ENCODE measurements around the gene COBLL1.

Gene COBLL1

GRCh38 chr2:164737612-164738081 is 104.0 kb downstream of the COBLL1 start:
- Histone ChIP-seq H3K9me3 (ENCODE audit: control insufficient read depth in 2 of 2, low read length in 2 of 2) (no peaks in the 10 kb centered on the region), H3K27ac (ENCODE audit: low read length) (no peak overlapping the region), H3K4me3 (ENCODE audit: low read length in 2 of 2) (peak overlapping the region; percentile 34 to 41), H3K36me3 (ENCODE audit: control insufficient read depth in 2 of 2, insufficient read depth in 2 of 2, low read length in 2 of 2) (no peaks in the 10 kb centered on the region), H3K27me3 (ENCODE audit: control insufficient read depth in 1 of 2, insufficient read depth in 2 of 2, low read length in 2 of 2) (no peaks in the 10 kb centered on the region), H3K4me1 (ENCODE audit: control insufficient read depth, insufficient read depth, low read length) (no peaks in the 10 kb centered on the region), H3K9ac (ENCODE audit: low read length in 2 of 2) (no peak overlapping the region)

- Histone ChIP-seq H3K4me3 (ENCODE audit: low read length in 2 of 2) (no peak overlapping the region), H3K36me3 (ENCODE audit: control insufficient read depth in 2 of 2, insufficient read depth in 2 of 2, low read length in 2 of 2) (no peaks in the 10 kb centered on the region), H3K27me3 (ENCODE audit: control insufficient read depth in 1 of 2, insufficient read depth in 2 of 2, low read length in 2 of 2) (no peaks in the 10 kb centered on the region), H3K9ac (ENCODE audit: low read length in 2 of 2) (no peak overlapping the region), H3K4me1 (ENCODE audit: control insufficient read depth, insufficient read depth, low read length) (no peaks in the 10 kb centered on the region), H3K9me3 (ENCODE audit: control insufficient read depth in 2 of 2, low read length in 2 of 2) (no peaks in the 10 kb centered on the region), H3K27ac (ENCODE audit: low read length) (no peak overlapping the region)
Measured at GRCh38 chr2:164735309-164735919, 106.2 kb downstream of the COBLL1 start.

- Histone ChIP-seq H3K27me3 (ENCODE audit: control insufficient read depth in 1 of 2, insufficient read depth in 2 of 2, low read length in 2 of 2) (no peaks in the 10 kb centered on the region), H3K36me3 (ENCODE audit: control insufficient read depth in 2 of 2, insufficient read depth in 2 of 2, low read length in 2 of 2) (no peaks in the 10 kb centered on the region), H3K4me3 (ENCODE audit: low read length in 2 of 2) (no peak overlapping the region), H3K4me1 (ENCODE audit: control insufficient read depth, insufficient read depth, low read length) (no peaks in the 10 kb centered on the region), H3K27ac (ENCODE audit: low read length) (no peak overlapping the region), H3K9ac (ENCODE audit: low read length in 2 of 2) (no peak overlapping the region), H3K9me3 (ENCODE audit: control insufficient read depth in 2 of 2, low read length in 2 of 2) (no peaks in the 10 kb centered on the region)
Measured at GRCh38 chr2:164734196-164734595, 107.4 kb downstream of the COBLL1 start.

GRCh38 chr2:164725542-164725941 is 116.1 kb downstream of the COBLL1 start:
- no peak overlapping the region for H3K4me3 ChIP-seq (ENCODE audit: low read length in 2 of 2)
- no peaks in the 10 kb centered on the region for H3K4me1 ChIP-seq (ENCODE audit: control insufficient read depth, insufficient read depth, low read length)
- H3K36me3 ChIP-seq (ENCODE audit: control insufficient read depth in 2 of 2, insufficient read depth in 2 of 2, low read length in 2 of 2), result no peaks in the 10 kb centered on the region

GRCh38 chr2:164722616-164723338 is 118.8 kb downstream of the COBLL1 start:
- H3K9me3 ChIP-seq (ENCODE audit: control insufficient read depth in 2 of 2, low read length in 2 of 2), result no peaks in the 10 kb centered on the region
- H3K27ac ChIP-seq (ENCODE audit: low read length), result no peak overlapping the region
- no peaks in the 10 kb centered on the region for H3K27me3 ChIP-seq (ENCODE audit: control insufficient read depth in 1 of 2, insufficient read depth in 2 of 2, low read length in 2 of 2)
- H3K36me3 ChIP-seq (ENCODE audit: control insufficient read depth in 2 of 2, insufficient read depth in 2 of 2, low read length in 2 of 2), result no peaks in the 10 kb centered on the region
- no peaks in the 10 kb centered on the region for H3K4me1 ChIP-seq (ENCODE audit: control insufficient read depth, insufficient read depth, low read length)
- H3K9ac ChIP-seq (ENCODE audit: low read length in 2 of 2), result no peak overlapping the region
- H3K4me3 ChIP-seq (ENCODE audit: low read length in 2 of 2), result no peak overlapping the region

More at GRCh38 chr2:164725542-164725941, 116.1 kb downstream of the COBLL1 start:
- H3K9me3 ChIP-seq (ENCODE audit: control insufficient read depth in 2 of 2, low read length in 2 of 2), result no peaks in the 10 kb centered on the region
- H3K9ac ChIP-seq (ENCODE audit: low read length in 2 of 2), result no peak overlapping the region
- H3K27ac ChIP-seq (ENCODE audit: low read length), result no peak overlapping the region
- H3K27me3 ChIP-seq (ENCODE audit: control insufficient read depth in 1 of 2, insufficient read depth in 2 of 2, low read length in 2 of 2), result no peaks in the 10 kb centered on the region

GRCh38 chr2:164721430-164721829 is 120.2 kb downstream of the COBLL1 start:
- H3K27me3 ChIP-seq (ENCODE audit: control insufficient read depth in 1 of 2, insufficient read depth in 2 of 2, low read length in 2 of 2), result no peaks in the 10 kb centered on the region
- H3K9ac ChIP-seq (ENCODE audit: low read length in 2 of 2), result no peak overlapping the region
- no peak overlapping the region for H3K4me3 ChIP-seq (ENCODE audit: low read length in 2 of 2)
- H3K36me3 ChIP-seq (ENCODE audit: control insufficient read depth in 2 of 2, insufficient read depth in 2 of 2, low read length in 2 of 2), result no peaks in the 10 kb centered on the region
- no peaks in the 10 kb centered on the region for H3K4me1 ChIP-seq (ENCODE audit: control insufficient read depth, insufficient read depth, low read length)
- H3K9me3 ChIP-seq (ENCODE audit: control insufficient read depth in 2 of 2, low read length in 2 of 2), result no peaks in the 10 kb centered on the region
- no peak overlapping the region for H3K27ac ChIP-seq (ENCODE audit: low read length)

- Histone ChIP-seq H3K9me3 (ENCODE audit: control insufficient read depth in 2 of 2, low read length in 2 of 2) (no peaks in the 10 kb centered on the region), H3K4me1 (ENCODE audit: control insufficient read depth, insufficient read depth, low read length) (no peaks in the 10 kb centered on the region), H3K27ac (ENCODE audit: low read length) (no peak overlapping the region)
Measured at GRCh38 chr2:164719996-164720941, 121.4 kb downstream of the COBLL1 start.

GRCh38 chr2:164717000-164717803 is 124.4 kb downstream of the COBLL1 start:
- H3K4me3 ChIP-seq (ENCODE audit: low read length in 2 of 2), result no peak overlapping the region
- no peaks in the 10 kb centered on the region for H3K9me3 ChIP-seq (ENCODE audit: control insufficient read depth in 2 of 2, low read length in 2 of 2)
- H3K27ac ChIP-seq (ENCODE audit: low read length), result no peak overlapping the region
- H3K36me3 ChIP-seq (ENCODE audit: control insufficient read depth in 2 of 2, insufficient read depth in 2 of 2, low read length in 2 of 2), result no peaks in the 10 kb centered on the region
- H3K27me3 ChIP-seq (ENCODE audit: control insufficient read depth in 1 of 2, insufficient read depth in 2 of 2, low read length in 2 of 2), result no peaks in the 10 kb centered on the region
- H3K9ac ChIP-seq (ENCODE audit: low read length in 2 of 2), result no peak overlapping the region
- no peaks in the 10 kb centered on the region for H3K4me1 ChIP-seq (ENCODE audit: control insufficient read depth, insufficient read depth, low read length)

More at GRCh38 chr2:164719996-164720941, 121.4 kb downstream of the COBLL1 start:
- Histone ChIP-seq H3K9ac (ENCODE audit: low read length in 2 of 2) (no peak overlapping the region), H3K36me3 (ENCODE audit: control insufficient read depth in 2 of 2, insufficient read depth in 2 of 2, low read length in 2 of 2) (no peaks in the 10 kb centered on the region), H3K4me3 (ENCODE audit: low read length in 2 of 2) (no peak overlapping the region), H3K27me3 (ENCODE audit: control insufficient read depth in 1 of 2, insufficient read depth in 2 of 2, low read length in 2 of 2) (no peaks in the 10 kb centered on the region)

- Histone ChIP-seq H3K27me3 (ENCODE audit: control insufficient read depth in 1 of 2, insufficient read depth in 2 of 2, low read length in 2 of 2) (no peaks in the 10 kb centered on the region), H3K36me3 (ENCODE audit: control insufficient read depth in 2 of 2, insufficient read depth in 2 of 2, low read length in 2 of 2) (no peaks in the 10 kb centered on the region), H3K27ac (ENCODE audit: low read length) (no peak overlapping the region), H3K9ac (ENCODE audit: low read length in 2 of 2) (no peak overlapping the region), H3K4me3 (ENCODE audit: low read length in 2 of 2) (no peak overlapping the region), H3K9me3 (ENCODE audit: control insufficient read depth in 2 of 2, low read length in 2 of 2) (no peaks in the 10 kb centered on the region), H3K4me1 (ENCODE audit: control insufficient read depth, insufficient read depth, low read length) (no peaks in the 10 kb centered on the region)
Measured at GRCh38 chr2:164714471-164714870, 127.2 kb downstream of the COBLL1 start.

GRCh38 chr2:164711766-164712138 is 129.9 kb downstream of the COBLL1 start:
- Histone ChIP-seq H3K27me3 (ENCODE audit: control insufficient read depth in 1 of 2, insufficient read depth in 2 of 2, low read length in 2 of 2) (no peaks in the 10 kb centered on the region), H3K9ac (ENCODE audit: low read length in 2 of 2) (no peak overlapping the region), H3K27ac (ENCODE audit: low read length) (no peak overlapping the region), H3K36me3 (ENCODE audit: control insufficient read depth in 2 of 2, insufficient read depth in 2 of 2, low read length in 2 of 2) (no peaks in the 10 kb centered on the region), H3K4me3 (ENCODE audit: low read length in 2 of 2) (no peak overlapping the region), H3K4me1 (ENCODE audit: control insufficient read depth, insufficient read depth, low read length) (no peaks in the 10 kb centered on the region), H3K9me3 (ENCODE audit: control insufficient read depth in 2 of 2, low read length in 2 of 2) (no peaks in the 10 kb centered on the region)

Measured in stomach smooth muscle (tissue), 2 donors.